Chondrocyte (in vitro differentiated cells): ENCODE data around the gene ANKFN1. TPM values are rescaled to one million over a fixed set of nuclear protein-coding genes. Genes with fewer than 3 reads are reported as not detected.

Source experiments
- DNase-seq: peaks from one replicate; pipeline ENCODE4 v3.0.0; 2021; ENCODE audit warnings: mixed read lengths, low spot score
- H3K27ac Mint-ChIP-seq: one replicate; pipeline ENCODE4 v1.8.0; 2021; ENCODE audit warnings: mild to moderate bottlenecking, moderate library complexity, mixed read lengths; ENCODE audit not compliant: unreplicated experiment
- H3K27me3 Mint-ChIP-seq: 2 replicates; pipeline ENCODE4 v1.8.0; 2021; ENCODE audit warnings: low read depth, mixed read lengths
- H3K36me3 Mint-ChIP-seq: 2 replicates; pipeline ENCODE4 v1.8.0; 2021; ENCODE audit warnings: low read depth, mixed read lengths
- H3K4me1 Mint-ChIP-seq: 2 replicates; pipeline ENCODE4 v1.8.0; 2021; ENCODE audit warnings: low read depth, mild to moderate bottlenecking, mixed read lengths
- H3K4me3 Mint-ChIP-seq: one replicate; pipeline ENCODE4 v1.8.0; 2021; ENCODE audit warnings: mild to moderate bottlenecking, moderate library complexity, mixed read lengths; ENCODE audit not compliant: unreplicated experiment
- H3K9me3 Mint-ChIP-seq: 2 replicates; pipeline ENCODE4 v1.8.0; 2021; ENCODE audit warnings: low read depth, mixed read lengths
- CTCF ChIP-seq: fragments of 200-600 bp; sonication (generic); IDR thresholded peaks from 2 replicates; pipeline ENCODE4 v1.5.0; 2021; ENCODE audit warnings: antibody characterized with exemption, mild to moderate bottlenecking, moderate library complexity
- total RNA-seq: library from RNA; stranded (reverse); gene quantifications from 3 replicates; pipeline ENCODE4 v1.2.1, GENCODE V29; 2021

The ANKFN1 gene
- total RNA-seq, 1 donor from 2014 or later: not detected

GRCh38 chr17:56441308-56441707 lies 288.0 kb downstream of the ANKFN1 start:
- TF ChIP-seq CTCF: no peak
- Mint-ChIP-seq H3K9me3 (no peaks in the 10 kb centered on the region), H3K27me3 (peaks cover 4% of the 10 kb centered on the region), H3K4me1 (peaks cover 16% of the 10 kb centered on the region), H3K27ac (no peak overlapping the region), H3K36me3 (no peaks in the 10 kb centered on the region), H3K4me3 (no peak overlapping the region)
- DNase-seq: no peak

DNA sequence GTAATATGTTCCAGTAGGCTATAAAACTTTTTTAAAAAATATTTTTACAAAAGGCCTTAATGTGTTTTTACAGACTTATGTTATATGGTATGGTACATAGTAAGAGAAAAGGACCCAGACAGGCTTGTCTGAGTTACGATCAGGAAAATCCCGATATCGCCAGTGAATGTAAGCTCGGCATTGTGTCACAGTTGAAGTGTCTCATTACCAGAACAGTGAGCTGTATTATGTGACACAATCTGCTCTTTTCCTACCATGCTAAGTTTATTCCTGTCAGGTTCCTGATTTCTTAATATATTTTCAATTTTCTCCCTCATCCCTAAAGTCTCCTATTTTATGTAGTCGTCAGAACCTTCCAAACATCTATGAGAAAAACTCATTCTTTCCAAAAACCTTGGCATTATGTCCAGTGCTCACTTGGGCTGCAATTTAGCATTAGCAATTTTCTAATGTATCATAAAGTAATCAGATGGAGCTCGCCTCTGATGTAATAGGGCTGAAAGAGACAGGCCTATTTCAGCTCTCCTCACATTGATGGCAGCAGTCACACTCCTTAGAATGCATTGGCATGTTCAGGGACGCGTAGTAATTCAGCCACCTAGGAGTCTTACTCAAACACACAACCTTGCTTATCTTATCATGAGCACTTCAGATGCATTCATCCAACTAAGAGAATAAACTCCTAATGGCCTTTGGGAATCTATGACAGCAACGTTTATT lies 292.6 kb downstream of the ANKFN1 start:
- H3K36me3 Mint-ChIP-seq: no peaks in the 10 kb centered on the region
- no peak overlapping the region for H3K4me3 Mint-ChIP-seq
- H3K4me1 Mint-ChIP-seq: peaks cover 6% of the 10 kb centered on the region
- H3K27ac Mint-ChIP-seq: no peak overlapping the region
- no peaks in the 10 kb centered on the region for H3K27me3 Mint-ChIP-seq
- no peaks in the 10 kb centered on the region for H3K9me3 Mint-ChIP-seq
- DNase-seq: no peak
- TF ChIP-seq CTCF: no peak

- Mint-ChIP-seq H3K27ac (no peak overlapping the region), H3K36me3 (no peaks in the 10 kb centered on the region), H3K9me3 (no peaks in the 10 kb centered on the region), H3K4me1 (no peaks in the 10 kb centered on the region), H3K27me3 (no peaks in the 10 kb centered on the region), H3K4me3 (no peak overlapping the region)
- no peak for TF ChIP-seq CTCF
- DNase-seq: no peak
Observed at GRCh38 chr17:56447171-56447570, 293.9 kb downstream of the ANKFN1 start.

GRCh38 chr17:56448371-56448770 lies 295.1 kb downstream of the ANKFN1 start:
- no peaks in the 10 kb centered on the region for H3K36me3 Mint-ChIP-seq
- H3K9me3 Mint-ChIP-seq: no peaks in the 10 kb centered on the region
- H3K4me1 Mint-ChIP-seq: no peaks in the 10 kb centered on the region

GRCh38 chr17:56449176-56449575 lies 295.9 kb downstream of the ANKFN1 start:
- no peak for DNase-seq
- Mint-ChIP-seq H3K27me3 (peaks cover 2% of the 10 kb centered on the region), H3K27ac (no peak overlapping the region), H3K36me3 (no peaks in the 10 kb centered on the region), H3K4me1 (no peaks in the 10 kb centered on the region), H3K4me3 (no peak overlapping the region), H3K9me3 (peaks cover 3% of the 10 kb centered on the region)
- no peak for TF ChIP-seq CTCF

More at GRCh38 chr17:56448371-56448770, 295.1 kb downstream of the ANKFN1 start:
- TF ChIP-seq CTCF: no peak
- no peaks in the 10 kb centered on the region for H3K27me3 Mint-ChIP-seq
- no peak for DNase-seq
- H3K4me3 Mint-ChIP-seq: no peak overlapping the region
- H3K27ac Mint-ChIP-seq: no peak overlapping the region
